Neutrophil (primary cell): ENCODE results near the gene TPH1.

Experiments used
- H3K27ac ChIP-seq: fragments of 200-600 bp; sonication (generic); 2 replicates; pipeline ENCODE4 v1.5.1; 2016; ENCODE audit warnings: mild to moderate bottlenecking, moderate library complexity
- H3K27me3 ChIP-seq: fragments of 200-600 bp; sonication (generic); 2 replicates; pipeline ENCODE4 v1.6.0; 2016; ENCODE audit warnings: mild to moderate bottlenecking
- H3K36me3 ChIP-seq: fragments of 200-600 bp; sonication (generic); 2 replicates; pipeline ENCODE4 v1.5.1; 2017
- H3K4me1 ChIP-seq, 2 experiments: fragments of 200-600 bp in 1 of 2; sonication (generic) in 1 of 2; 1 replicate in 1 of 2; 2 replicates in 1 of 2; pipeline versions ENCODE4 v1.5.1 to v1.6.1; 2013 to 2016; ENCODE audit warnings: low read depth in 1 of 2, low read length in 1 of 2, mild to moderate bottlenecking in 1 of 2, moderate library complexity in 1 of 2; ENCODE audit not compliant: control insufficient read depth in 1 of 2, insufficient read depth in 1 of 2
- H3K4me3 ChIP-seq, 2 experiments: fragments of 200-600 bp in 1 of 2; sonication (generic) in 1 of 2; 1 replicate in 1 of 2; 2 replicates in 1 of 2; pipeline ENCODE4 v1.5.1; 2013 to 2016; ENCODE audit warnings: low read depth in 1 of 2, low read length in 1 of 2, mild to moderate bottlenecking in 1 of 2, moderate library complexity in 1 of 2
- H3K9me3 ChIP-seq: fragments of 200-600 bp; sonication (generic); 2 replicates; pipeline ENCODE4 v1.5.1; 2016
- CTCF ChIP-seq: fragments of 200-600 bp; sonication (generic); IDR thresholded peaks from 2 replicates; pipeline ENCODE4 v1.5.1; 2016; ENCODE audit warnings: antibody characterized with exemption

Gene TPH1

GRCh38 chr11:18036456-18036855, 9.6 kb downstream of the TPH1 start:
- H3K4me1 ChIP-seq, result no peaks in the 10 kb centered on the region
- peaks cover 6% of the 10 kb centered on the region for H3K27me3 ChIP-seq
- H3K4me3 ChIP-seq, result no peak overlapping the region
- no peaks in the 10 kb centered on the region for H3K9me3 ChIP-seq
- H3K27ac ChIP-seq, result no peak overlapping the region
- no peak for TF ChIP-seq CTCF
- H3K36me3 ChIP-seq, result no peaks in the 10 kb centered on the region

DNA sequence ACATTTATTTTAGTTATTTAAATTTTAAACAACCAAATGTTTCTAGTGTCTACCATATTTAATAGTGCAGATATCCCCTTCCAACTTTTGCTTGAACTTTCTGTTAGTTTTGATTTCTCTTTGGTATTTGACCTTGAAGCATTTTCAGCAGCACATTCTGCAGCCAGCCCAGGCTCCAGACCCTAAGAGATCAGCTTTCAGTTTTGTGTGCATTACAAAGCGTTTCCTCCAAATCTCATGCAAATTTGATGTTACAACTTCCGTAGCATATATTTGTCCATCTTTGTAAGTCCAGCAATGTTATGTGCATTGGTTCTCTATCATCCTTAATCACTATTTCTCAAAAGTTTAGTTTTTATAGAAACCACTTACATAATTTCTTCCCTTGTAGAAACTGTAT, 18.6 kb downstream of the TPH1 start:
- H3K27ac ChIP-seq, result no peak overlapping the region
- TF ChIP-seq CTCF, result no peak
- no peaks in the 10 kb centered on the region for H3K27me3 ChIP-seq
- H3K9me3 ChIP-seq, result no peaks in the 10 kb centered on the region
- H3K4me3 ChIP-seq, result no peak overlapping the region
- no peaks in the 10 kb centered on the region for H3K4me1 ChIP-seq
- no peaks in the 10 kb centered on the region for H3K36me3 ChIP-seq

DNA sequence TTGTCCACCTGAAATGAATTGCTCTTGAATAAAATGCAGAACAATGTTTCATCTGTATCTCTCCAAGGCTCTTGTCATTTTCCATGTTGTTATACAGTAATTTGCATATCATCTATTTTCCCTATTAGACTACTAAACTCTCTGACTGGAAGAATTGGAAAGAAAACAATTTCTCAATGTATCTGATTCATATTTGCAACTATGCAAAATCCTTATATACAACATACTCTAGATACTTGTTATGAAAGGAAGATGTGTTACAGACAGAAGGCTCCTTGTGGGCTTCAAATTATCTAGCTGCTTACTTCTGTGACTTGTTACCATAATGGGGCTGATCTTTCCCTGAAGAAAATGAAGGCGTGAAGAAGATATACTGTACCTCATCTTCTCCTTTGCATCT, 23.6 kb downstream of the TPH1 start:
- H3K9me3 ChIP-seq, result no peaks in the 10 kb centered on the region
- H3K36me3 ChIP-seq, result no peaks in the 10 kb centered on the region
- H3K27ac ChIP-seq, result no peak overlapping the region
- H3K27me3 ChIP-seq, result no peaks in the 10 kb centered on the region
- H3K4me1 ChIP-seq, result no peaks in the 10 kb centered on the region
- no peak for TF ChIP-seq CTCF
- H3K4me3 ChIP-seq, result no peak overlapping the region

DNA sequence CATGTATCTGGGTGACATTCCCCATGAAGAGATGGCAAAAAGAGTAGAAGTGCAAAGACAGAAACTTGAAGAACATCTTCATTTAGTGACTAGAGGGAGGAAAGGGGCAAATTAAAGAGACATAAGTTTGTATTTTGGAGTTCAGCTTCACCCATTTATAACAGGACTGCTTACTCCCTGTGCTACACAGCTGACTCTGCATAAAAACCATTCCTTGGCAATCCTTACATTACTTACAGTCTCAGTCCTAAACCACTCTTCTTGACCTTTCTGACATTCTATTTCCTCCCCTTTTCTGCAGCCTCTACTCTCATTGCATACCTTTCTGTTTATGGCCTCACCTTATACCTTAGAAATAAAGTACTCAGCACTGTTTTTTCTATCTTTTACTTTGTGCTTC, 26.4 kb downstream of the TPH1 start:
- TF ChIP-seq CTCF, result no peak
- H3K36me3 ChIP-seq, result no peaks in the 10 kb centered on the region
- no peak overlapping the region for H3K27ac ChIP-seq
- H3K4me1 ChIP-seq, result no peaks in the 10 kb centered on the region
- H3K9me3 ChIP-seq, result no peaks in the 10 kb centered on the region
- peaks cover 19% of the 10 kb centered on the region for H3K27me3 ChIP-seq
- H3K4me3 ChIP-seq, result no peak overlapping the region

- H3K9me3 ChIP-seq, result no peaks in the 10 kb centered on the region
- peaks cover 31% of the 10 kb centered on the region for H3K27me3 ChIP-seq
- peaks cover 10 to 11% of the 10 kb centered on the region in 2 experiments for H3K4me1 ChIP-seq
- H3K4me3 ChIP-seq, result no peak overlapping the region
- no peak for TF ChIP-seq CTCF
- H3K36me3 ChIP-seq, result no peaks in the 10 kb centered on the region
- no peak overlapping the region for H3K27ac ChIP-seq
These were observed 29.3 kb downstream of the TPH1 start for GRCh38 chr11:18016789-18017188.

GRCh38 chr11:18014876-18015275, 31.2 kb downstream of the TPH1 start:
- H3K27ac ChIP-seq, result no peak overlapping the region
- H3K36me3 ChIP-seq, result no peaks in the 10 kb centered on the region
- no peak for TF ChIP-seq CTCF
- H3K27me3 ChIP-seq, result peaks cover 31% of the 10 kb centered on the region
- H3K9me3 ChIP-seq, result no peaks in the 10 kb centered on the region
- no peak overlapping the region for H3K4me3 ChIP-seq
- H3K4me1 ChIP-seq, result peaks cover 10 to 11% of the 10 kb centered on the region in 2 experiments
